AG04450 (cell line): Measurements from ENCODE around the gene MAP3K5. TPM values are rescaled to one million over a fixed set of nuclear protein-coding genes. Genes with fewer than 3 reads are reported as not detected.

Experiments
- CTCF ChIA-PET: fragments of 300-600, 350-600 bp; formaldehyde crosslinking; extraction: SDS; loops from one replicate; lab custom pipeline; 2022; ENCODE audit warnings: antibody characterized with exemption, inconsistent platforms; lab: Charles Lee
- POLR2A ChIA-PET: fragments of 350-600 bp; formaldehyde crosslinking; extraction: SDS; loops from one replicate; lab custom pipeline; 2021; ENCODE audit warnings: antibody characterized with exemption, inconsistent platforms; lab: Yijun Ruan, JAX
- DNase-seq: peaks from one replicate; pipeline ENCODE4 v3.0.0-alpha.2; 2011; ENCODE audit warnings: low read depth, low spot score
- H3K27ac ChIP-seq: one replicate; pipeline ENCODE4 v1.5.1; 2012; ENCODE audit warnings: low read depth, low read length, control low read depth
- H3K27me3 ChIP-seq: one replicate; pipeline ENCODE4 v1.6.0; 2012; ENCODE audit warnings: low read length; ENCODE audit not compliant: control insufficient read depth, insufficient read depth
- H3K4me3 ChIP-seq: 2 replicates; pipeline ENCODE4 v1.5.1; 2011; ENCODE audit warnings: mild to moderate bottlenecking, low read depth, low read length, control low read depth
- H3K9me3 ChIP-seq: 2 replicates; pipeline ENCODE4 v1.5.1; 2012; ENCODE audit warnings: low read length; ENCODE audit not compliant: control insufficient read depth, insufficient read depth
- CTCF ChIP-seq: IDR thresholded peaks from 2 replicates; pipeline ENCODE4 v1.5.1; 2011; ENCODE audit warnings: low read depth, low read length, control low read depth, inconsistent platforms
- polyA plus RNA-seq: library from polyadenylated mRNA; depleted of rRNA; stranded (reverse); fragments of >200 nt; gene quantifications from 2 replicates; pipeline ENCODE4 v1.2.3, GENCODE V29; 2011

Gene MAP3K5
- polyA plus RNA-seq, 1 experiment = 17.0 TPM

GRCh38 chr6:136566851-136567250, 225.4 kb downstream of the MAP3K5 start:
- no peak for TF ChIP-seq CTCF
- no peak for DNase-seq
- POLR2A ChIA-PET = no interaction called here
- Histone ChIP-seq H3K27me3 (no peaks in the 10 kb centered on the region), H3K9me3 (peaks cover 3% of the 10 kb centered on the region; the same call in 1 of the 2 replicates), H3K4me3 (no peak overlapping the region), H3K27ac (no peak overlapping the region)
- CTCF ChIA-PET = interaction anchor here (0.7 to 1.0 kb wide), 2 partner anchors 9 to 54 kb away, joined by 3 read pairs; no protein-coding TSS in a partner anchor

GRCh38 chr6:136566007-136566487, 226.2 kb downstream of the MAP3K5 start:
- Histone ChIP-seq H3K27ac (no peak overlapping the region), H3K27me3 (no peaks in the 10 kb centered on the region), H3K4me3 (no peak overlapping the region), H3K9me3 (peaks cover under 1% of the 10 kb centered on the region; the same call in 1 of the 2 replicates)
- TF ChIP-seq CTCF = no peak
- POLR2A ChIA-PET = no interaction called here
- no peak for DNase-seq
- CTCF ChIA-PET = interaction anchor here (1.0 to 1.1 kb wide), 2 partner anchors 16 to 53 kb away, joined by 3 read pairs; partner anchors contain the start of gene MAP7

GRCh38 chr6:136564180-136564579, 228.1 kb downstream of the MAP3K5 start:
- ChIA-PET POLR2A (no interaction called here), CTCF (no interaction called here)
- TF ChIP-seq CTCF = no peak

GRCh38 chr6:136563386-136564152, 228.7 kb downstream of the MAP3K5 start:
- CTCF ChIA-PET = interaction anchor here (0.5 to 2.0 kb wide), 5 partner anchors 13 to 229 kb away, joined by 3 to 7 read pairs (median 5); partner anchors contain the start of gene MAP3K5
- Histone ChIP-seq H3K9me3 (no peaks in the 10 kb centered on the region), H3K4me3 (no peak overlapping the region), H3K27me3 (no peaks in the 10 kb centered on the region), H3K27ac (no peak overlapping the region)
- no peak for TF ChIP-seq CTCF
- POLR2A ChIA-PET = no interaction called here
- no peak for DNase-seq

More at GRCh38 chr6:136564180-136564579, 228.1 kb downstream of the MAP3K5 start:
- no peak for DNase-seq
- Histone ChIP-seq H3K4me3 (no peak overlapping the region), H3K27ac (no peak overlapping the region), H3K27me3 (no peaks in the 10 kb centered on the region), H3K9me3 (no peaks in the 10 kb centered on the region)

GRCh38 chr6:136562211-136562610, 230.1 kb downstream of the MAP3K5 start:
- TF ChIP-seq CTCF = no peak
- DNase-seq = no peak
- Histone ChIP-seq H3K27me3 (no peaks in the 10 kb centered on the region), H3K27ac (no peak overlapping the region), H3K9me3 (no peaks in the 10 kb centered on the region), H3K4me3 (no peak overlapping the region)
- CTCF ChIA-PET = interaction anchor here (1.4 to 2.0 kb wide), 4 partner anchors 11 to 230 kb away, joined by 3 to 7 read pairs (median 6); partner anchors contain the start of gene MAP3K5
- POLR2A ChIA-PET = interaction anchor here (0.7 kb wide), 1 partner anchor 21 kb away, joined by 3 read pairs; no protein-coding TSS in a partner anchor
